NCI-H187 (cell line): ENCODE data around the gene PLXNB2.

ENCODE experiments used
- DNase-seq, 2 experiments: peaks; one replicate each; lab custom pipeline; 2025; lab: John Stamatoyannopoulos, UW

The PLXNB2 gene

DNA sequence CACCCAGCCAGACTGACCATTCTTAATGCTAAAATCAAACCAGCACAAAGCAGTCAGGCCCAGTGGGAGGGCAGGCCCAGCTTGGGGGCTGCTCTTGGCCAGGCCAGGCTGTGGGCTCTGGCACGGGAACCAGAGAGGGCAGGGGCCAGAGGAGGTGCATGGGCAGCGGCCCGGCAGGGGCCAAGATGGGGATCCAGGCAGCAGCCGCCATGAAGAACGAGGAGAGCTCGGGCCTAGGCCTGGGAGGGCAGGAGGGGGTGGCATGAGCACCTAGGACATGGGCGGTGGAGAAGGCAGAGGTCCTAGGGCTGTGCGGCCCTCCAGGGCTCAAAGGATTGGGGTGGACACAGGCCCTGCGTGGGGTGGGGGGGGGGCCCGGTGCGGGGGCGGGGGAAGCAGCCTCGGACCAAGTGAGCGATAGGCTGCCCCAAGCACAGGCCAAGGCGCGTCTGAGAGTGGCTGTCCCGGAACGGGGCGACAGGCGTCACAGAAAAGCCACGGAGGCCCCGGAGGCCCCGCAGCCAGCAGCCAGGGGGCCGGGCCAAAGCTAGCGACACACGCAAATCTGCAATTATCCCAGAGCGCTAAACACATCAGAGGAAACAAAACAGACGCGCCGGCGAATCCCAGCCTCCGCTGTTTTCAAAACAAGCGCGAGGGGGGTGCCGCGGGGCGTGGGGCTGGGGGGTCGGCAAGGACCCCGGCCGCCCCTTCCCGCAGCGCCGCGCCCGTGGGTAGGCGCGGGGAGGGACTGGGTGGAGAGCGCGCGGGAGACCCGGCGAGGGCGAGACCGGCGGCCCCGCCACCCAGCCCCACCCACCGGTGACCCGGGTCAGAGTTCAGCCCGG, 8.3 kb downstream of the PLXNB2 start:
- DNase-seq: no peak

DNA sequence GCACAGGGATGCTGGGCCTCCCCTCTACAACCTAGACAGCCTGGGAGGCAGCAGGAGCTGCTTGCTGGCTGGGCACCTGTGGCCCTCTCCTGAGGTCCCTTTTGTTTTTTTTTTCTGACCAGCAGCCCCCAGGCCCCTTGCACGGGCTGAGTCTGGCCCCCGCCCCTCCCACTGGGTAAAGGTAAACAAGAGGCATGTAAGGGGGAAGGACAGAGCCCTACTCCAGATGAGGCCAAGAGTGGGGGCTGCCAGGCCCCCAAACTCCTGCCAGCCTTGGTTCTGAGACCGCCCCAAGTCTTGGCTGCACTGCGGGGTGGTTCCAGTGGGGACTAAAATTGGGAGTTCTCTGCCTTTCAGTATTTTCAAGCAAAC, 9.2 kb downstream of the PLXNB2 start:
- DNase-seq: no peak

DNA sequence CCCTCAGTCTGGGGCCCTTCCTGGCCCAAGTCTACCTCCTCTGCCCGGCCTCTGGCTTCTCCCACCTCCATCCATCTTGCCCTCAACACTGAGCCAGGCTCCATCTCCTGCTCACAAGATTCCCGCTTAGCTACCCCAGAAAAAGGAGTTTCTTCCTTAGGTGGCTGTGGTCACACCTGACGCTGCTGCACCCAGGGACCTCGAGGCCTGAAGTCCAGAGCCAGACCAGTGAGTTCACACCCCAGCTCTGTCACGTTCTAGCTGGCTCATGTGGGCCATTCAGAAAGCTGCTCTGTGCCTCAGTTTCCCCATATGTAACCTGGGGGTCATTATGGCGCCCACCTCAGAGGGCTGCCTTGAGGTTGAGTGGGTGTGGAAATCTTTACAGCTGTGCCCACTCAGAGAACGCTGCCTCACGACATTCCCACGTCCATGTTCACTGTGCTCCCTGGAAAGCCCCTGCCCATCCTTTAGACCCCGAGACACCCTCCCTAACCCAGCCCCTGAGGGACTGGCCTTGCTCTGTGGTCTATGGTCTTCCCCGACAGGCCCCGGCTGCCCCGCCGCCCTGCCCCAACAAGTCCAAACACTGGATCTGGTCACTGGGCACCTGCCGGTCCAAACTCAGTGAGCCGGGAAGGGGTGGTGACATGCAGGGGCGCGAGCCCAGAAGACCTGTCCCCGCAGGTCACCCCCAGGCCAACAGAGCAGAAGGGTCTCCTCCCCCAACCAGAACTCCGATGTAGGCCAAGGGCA, 9.8 kb downstream of the PLXNB2 start:
- no peak for DNase-seq

DNA sequence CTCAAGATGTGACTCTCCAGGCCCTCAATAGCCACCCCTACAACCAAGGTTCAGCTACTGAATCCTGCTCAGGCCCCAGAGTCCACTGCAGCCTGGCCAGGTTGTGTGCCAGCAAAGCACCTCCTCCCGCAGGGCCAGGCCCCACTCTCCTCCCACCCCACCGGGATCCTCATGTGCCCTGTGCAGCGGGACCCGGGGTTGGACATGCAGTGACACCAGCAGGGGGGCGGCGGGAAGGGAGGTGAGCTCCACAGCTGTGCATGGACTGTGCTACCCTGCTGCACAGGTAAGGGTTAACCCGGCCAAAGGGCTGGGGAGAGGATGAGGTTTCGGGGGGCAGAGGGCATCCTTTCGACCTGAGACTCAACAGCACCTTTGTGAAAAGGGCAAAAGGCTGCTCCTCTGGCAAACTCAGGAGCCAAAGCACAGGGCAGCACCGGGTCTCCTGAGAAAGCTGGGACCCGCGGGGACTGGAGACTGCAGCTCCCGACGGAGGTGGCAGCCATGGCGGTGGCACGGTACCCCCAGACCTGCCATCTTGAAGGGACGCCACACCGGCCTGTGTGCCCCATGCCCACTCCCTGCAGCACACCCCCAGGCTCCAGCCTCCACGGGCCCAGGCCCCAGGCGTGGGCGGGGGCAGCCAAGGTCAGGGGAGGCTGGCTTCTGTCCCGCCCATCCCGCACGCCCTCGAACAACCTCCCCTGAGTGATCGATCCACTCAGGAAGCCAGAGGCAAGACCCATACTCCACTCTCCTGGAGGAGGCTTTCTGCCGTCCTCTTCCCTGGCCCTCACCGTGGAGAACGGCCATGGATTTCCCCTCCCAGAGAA, 10.6 kb downstream of the PLXNB2 start:
- DNase-seq: no peak

DNA sequence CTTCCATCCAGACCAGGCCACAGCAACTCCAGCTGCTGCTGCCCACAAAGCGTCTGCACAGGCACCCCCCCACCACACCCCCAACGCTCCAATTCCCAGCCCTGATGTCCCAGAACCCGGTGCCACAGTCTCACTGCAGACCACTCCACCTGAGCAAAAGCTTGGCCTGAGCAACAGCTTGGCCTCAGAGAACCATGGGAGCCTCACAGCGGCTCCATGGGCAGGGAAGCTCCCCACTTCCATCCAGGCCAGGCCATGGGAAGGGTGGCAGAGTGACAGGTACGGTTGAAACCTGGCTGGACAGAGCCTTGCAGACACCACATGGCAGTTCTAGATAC, 13.2 kb downstream of the PLXNB2 start:
- DNase-seq: no peak

- DNase-seq: no peak
These were observed 13.8 kb downstream of the PLXNB2 start for GRCh38 chr22:50293441-50294318.

- no peak for DNase-seq
These were observed 14.6 kb downstream of the PLXNB2 start for GRCh38 chr22:50292643-50293440.

DNA sequence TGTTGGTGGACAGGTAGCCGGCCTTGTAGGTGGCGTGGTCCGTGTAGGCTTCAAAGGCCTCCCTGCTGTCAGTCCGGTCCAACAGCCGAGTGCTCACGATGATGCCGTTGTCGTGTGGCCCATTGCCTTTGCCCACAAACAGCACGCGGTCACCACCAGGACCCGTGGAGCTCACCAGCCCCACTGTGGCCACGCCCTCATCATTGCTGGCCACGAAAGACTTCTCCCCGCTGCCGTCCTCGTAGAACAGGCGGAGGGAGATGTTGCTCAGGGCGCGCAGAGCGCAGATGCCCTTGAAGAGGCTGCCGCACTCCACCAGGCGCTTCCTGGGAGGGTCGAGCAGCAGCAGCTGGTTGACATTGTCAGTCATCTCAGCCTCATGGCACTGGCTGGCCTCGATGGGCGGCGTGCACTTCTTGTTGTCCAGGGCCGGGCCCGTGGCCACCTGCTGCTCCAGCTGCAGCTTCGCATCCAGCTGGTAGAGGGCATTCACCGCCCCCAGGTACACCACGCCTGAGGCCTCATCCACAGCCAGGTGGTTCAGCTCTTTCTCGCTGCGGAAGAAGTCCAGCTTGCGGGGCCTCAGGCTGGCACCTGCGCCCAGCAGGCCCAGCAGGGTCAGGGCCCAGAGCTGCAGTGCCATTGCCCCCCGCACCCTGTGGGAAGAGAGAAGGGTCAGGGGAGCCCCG, 17.4 kb downstream of the PLXNB2 start:
- no peak for DNase-seq

GRCh38 chr22:50289151-50289941, 18.1 kb downstream of the PLXNB2 start:
- DNase-seq: no peak

DNA sequence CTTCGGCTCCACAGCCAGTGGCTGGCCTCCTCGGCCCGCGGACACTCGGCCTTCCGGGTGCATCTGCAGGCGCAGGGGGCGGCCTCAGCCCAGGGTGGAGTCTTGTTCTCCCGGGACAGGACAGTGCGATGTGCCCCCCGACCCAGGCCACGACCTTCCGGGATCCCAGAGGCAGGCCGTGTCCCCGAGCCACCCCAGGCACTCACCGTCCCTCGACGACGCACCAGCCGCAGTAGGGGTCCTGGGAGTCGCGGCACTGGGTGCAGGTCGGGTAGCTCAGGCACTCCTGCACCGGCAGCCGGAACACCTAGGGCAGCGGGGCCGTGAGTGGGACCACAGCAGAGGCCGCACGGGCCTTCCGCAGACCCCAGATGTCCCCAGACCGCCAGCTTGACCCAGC, 19.7 kb downstream of the PLXNB2 start:
- DNase-seq: no peak

DNA sequence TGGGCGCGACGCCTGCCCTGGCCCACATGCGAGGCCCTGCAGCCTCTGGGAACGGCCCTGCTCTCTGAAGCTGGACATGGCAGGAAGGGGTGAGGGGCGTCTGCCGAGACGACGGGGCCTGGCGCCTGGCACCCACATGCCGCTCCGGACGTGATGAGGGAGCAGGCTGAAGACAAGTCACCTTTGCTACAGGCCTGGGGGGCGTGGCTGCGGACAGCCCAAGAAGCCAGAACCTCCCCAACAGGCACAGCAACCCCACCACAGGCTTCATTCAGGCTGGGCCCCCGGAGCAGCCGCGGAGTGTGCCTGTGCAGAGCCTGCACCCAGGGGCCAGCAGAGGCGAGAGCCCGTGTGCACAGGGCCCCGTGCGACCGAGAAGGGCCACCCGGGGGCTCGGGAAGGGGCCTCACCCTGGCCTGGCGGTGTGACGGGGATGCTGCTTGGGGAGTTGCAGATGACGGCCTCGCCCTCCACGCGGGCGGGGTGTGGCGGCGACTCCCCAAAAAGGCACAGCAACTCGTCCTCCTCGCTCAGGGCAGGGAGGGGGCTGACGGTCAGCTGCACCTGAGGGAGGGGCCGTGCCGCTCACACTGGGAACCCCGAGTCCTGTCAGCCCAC, 20.6 kb downstream of the PLXNB2 start:
- no peak for DNase-seq

DNA sequence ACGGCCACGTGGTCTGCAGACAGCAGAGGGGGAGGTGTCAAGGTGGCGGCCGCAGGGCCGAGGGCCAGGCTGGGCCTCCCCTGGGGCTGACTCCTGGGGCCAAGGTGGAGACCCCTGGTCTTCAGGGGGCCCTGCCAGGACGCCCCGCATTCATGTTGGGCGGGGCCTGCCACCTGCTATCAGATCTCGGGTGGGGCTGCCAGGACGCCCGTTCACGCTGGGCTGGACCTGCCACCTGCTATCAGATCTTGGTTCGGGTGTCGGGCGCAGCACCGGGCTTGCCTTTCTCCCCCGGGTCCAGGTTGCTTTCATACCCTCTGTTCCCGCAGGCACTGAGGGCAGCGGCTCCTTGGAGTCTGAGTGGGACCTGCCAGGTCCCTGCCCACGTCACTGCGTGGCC, 21.2 kb downstream of the PLXNB2 start:
- no peak for DNase-seq

- DNase-seq: no peak
These were observed 21.7 kb downstream of the PLXNB2 start for GRCh38 chr22:50285568-50286229.

GRCh38 chr22:50284479-50284878, 23.0 kb downstream of the PLXNB2 start:
- no peak for DNase-seq

GRCh38 chr22:50283821-50284220, 23.6 kb downstream of the PLXNB2 start:
- DNase-seq: no peak

GRCh38 chr22:50282361-50283155, 24.9 kb downstream of the PLXNB2 start:
- no peak for DNase-seq

GRCh38 chr22:50281957-50282356, 25.5 kb downstream of the PLXNB2 start:
- DNase-seq: no peak

- no peak for DNase-seq
These were observed 26.1 kb downstream of the PLXNB2 start for GRCh38 chr22:50281384-50281760.
